Measurements from ENCODE around the gene TBC1D17.

The TBC1D17 gene

GRCh38 chr19:49862391-49863253 is 14.9 kb upstream of the TBC1D17 start:
- DNase-seq = no peak

- no peak for DNase-seq
These were observed 14.1 kb upstream of the TBC1D17 start for GRCh38 chr19:49863254-49863934.

- no peak for DNase-seq
These were observed 13.6 kb upstream of the TBC1D17 start for GRCh38 chr19:49863935-49864320.

GRCh38 chr19:49864890-49865289 is 12.6 kb upstream of the TBC1D17 start:
- no peak for DNase-seq

- peak; percentile 63 to 93 (median 82) for DNase-seq
These were observed 10.3 kb upstream of the TBC1D17 start, which contains the start of gene PNKP for GRCh38 chr19:49866933-49867782. TSS of gene PNKP (minus strand) at chr19:49867576. CDS start at chr19:49867204, 372 bp downstream.

- DNase-seq = no peak
These were observed 8.5 kb upstream of the TBC1D17 start for GRCh38 chr19:49869009-49869483.

- peak; percentile 81 to 99 (median 88) for DNase-seq
These were observed 7.8 kb upstream of the TBC1D17 start for GRCh38 chr19:49869484-49870308.

- DNase-seq = no peak
These were observed 7.1 kb upstream of the TBC1D17 start for GRCh38 chr19:49870309-49870901.

GRCh38 chr19:49871349-49871985 is 6.0 kb upstream of the TBC1D17 start:
- DNase-seq = no peak

GRCh38 chr19:49872245-49873128 is 5.0 kb upstream of the TBC1D17 start:
- no peak for DNase-seq

- no peak for DNase-seq
These were observed 4.4 kb upstream of the TBC1D17 start for GRCh38 chr19:49873129-49873521.

- no peak for DNase-seq
These were observed 3.7 kb upstream of the TBC1D17 start for GRCh38 chr19:49873834-49874233.

GRCh38 chr19:49874503-49875157 is 2.9 kb upstream of the TBC1D17 start:
- DNase-seq = no peak

GRCh38 chr19:49875177-49875576 is 2.3 kb upstream of the TBC1D17 start:
- no peak for DNase-seq

GRCh38 chr19:49875857-49876421 is 1.6 kb upstream of the TBC1D17 start:
- DNase-seq = peak in 3 of 5 donors; percentile 35 to 63 (median 41)

- peak; percentile 96 to 99 (median 97) for DNase-seq
These were observed 981 bp upstream of the TBC1D17 start for GRCh38 chr19:49876422-49877019.

- peak; percentile 98 to 99 (median 98) for DNase-seq
These were observed 609 bp downstream of the TBC1D17 start for GRCh38 chr19:49877879-49878743.

GRCh38 chr19:49878744-49879070 is 1.2 kb downstream of the TBC1D17 start:
- no peak for DNase-seq
